ENCODE data around the gene PTPRD. TPM values are rescaled to one million over a fixed set of nuclear protein-coding genes. Genes with fewer than 3 reads are reported as not detected.

Gene PTPRD
- total RNA-seq, 2 donors from 2014 or later = 60.1 to 75.7 TPM

DNA sequence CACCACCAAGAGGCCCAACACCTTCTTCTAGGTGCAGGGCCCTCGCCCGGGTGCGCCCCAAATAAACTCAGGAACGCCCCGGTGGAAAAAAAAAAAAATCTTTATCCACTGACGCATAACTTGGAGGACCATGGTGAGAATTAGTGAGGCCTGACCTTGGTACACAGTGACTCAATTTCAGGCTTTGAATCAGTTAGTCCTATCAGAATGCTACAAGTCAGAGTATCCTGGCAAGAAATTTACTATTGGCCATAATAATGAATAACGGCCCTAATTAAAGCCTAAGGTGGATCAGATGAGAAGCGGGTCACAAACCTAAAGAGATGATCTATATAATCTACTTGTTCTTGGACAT, 1899.0 kb downstream of the PTPRD start:
- TF ChIP-seq, protein P1, sequence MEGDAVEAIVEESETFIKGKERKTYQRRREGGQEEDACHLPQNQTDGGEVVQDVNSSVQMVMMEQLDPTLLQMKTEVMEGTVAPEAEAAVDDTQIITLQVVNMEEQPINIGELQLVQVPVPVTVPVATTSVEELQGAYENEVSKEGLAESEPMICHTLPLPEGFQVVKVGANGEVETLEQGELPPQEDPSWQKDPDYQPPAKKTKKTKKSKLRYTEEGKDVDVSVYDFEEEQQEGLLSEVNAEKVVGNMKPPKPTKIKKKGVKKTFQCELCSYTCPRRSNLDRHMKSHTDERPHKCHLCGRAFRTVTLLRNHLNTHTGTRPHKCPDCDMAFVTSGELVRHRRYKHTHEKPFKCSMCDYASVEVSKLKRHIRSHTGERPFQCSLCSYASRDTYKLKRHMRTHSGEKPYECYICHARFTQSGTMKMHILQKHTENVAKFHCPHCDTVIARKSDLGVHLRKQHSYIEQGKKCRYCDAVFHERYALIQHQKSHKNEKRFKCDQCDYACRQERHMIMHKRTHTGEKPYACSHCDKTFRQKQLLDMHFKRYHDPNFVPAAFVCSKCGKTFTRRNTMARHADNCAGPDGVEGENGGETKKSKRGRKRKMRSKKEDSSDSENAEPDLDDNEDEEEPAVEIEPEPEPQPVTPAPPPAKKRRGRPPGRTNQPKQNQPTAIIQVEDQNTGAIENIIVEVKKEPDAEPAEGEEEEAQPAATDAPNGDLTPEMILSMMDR (IDR thresholded peaks at IDR 0.05) = no peak
- H3K36me3 ChIP-seq = no peaks in the 10 kb centered on the region
- H3K4me1 ChIP-seq = no peaks in the 10 kb centered on the region
- H3K27ac ChIP-seq = no peak overlapping the region
- H3K9ac ChIP-seq (ENCODE audit: low read depth in 2 of 2, low read length in 2 of 2) = no peak overlapping the region
- DNase-seq = no peak
- H3K4me3 ChIP-seq = no peak overlapping the region
- no peaks in the 10 kb centered on the region for H3K27me3 ChIP-seq
- H3K9me3 ChIP-seq = no peaks in the 10 kb centered on the region
- intact Hi-C loops (cut with DNase I) = loop anchor here (10.0 kb wide), 1 partner anchor 49 kb away; no protein-coding TSS in a partner anchor

DNA sequence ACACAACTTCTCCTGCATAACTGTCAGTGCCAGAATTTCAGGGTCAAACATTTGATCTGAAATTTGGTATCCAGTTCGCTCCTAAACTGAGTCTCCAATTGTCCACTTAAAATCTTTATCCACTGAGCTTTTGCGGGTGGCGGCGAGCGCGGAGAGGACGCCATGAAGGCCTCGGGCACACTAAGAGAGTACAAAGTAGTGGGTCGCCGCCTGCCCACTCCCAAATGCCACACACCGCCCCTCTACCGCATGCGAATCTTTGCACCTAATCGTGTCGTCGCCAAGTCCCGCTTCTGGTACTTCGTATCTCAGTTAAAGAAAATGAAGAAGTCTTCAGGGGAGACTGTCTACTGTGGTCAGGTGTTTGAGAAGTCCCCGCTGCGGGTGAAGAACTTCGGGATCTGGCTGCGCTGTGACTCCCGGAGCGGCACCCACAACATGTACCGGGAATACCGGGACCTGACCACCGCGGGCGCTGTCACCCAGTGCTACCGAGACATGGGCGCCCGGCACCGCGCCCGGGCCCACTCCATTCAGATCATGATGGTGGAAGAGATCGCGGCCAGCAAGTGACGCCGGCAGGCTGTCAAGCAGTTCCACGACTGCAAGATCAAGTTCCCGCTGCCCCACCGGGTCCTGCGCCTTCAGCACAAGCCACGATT, 1899.5 kb downstream of the PTPRD start:
- Histone ChIP-seq H3K27ac (no peak overlapping the region), H3K4me3 (no peak overlapping the region), H3K36me3 (no peaks in the 10 kb centered on the region), H3K9ac (ENCODE audit: low read depth in 2 of 2, low read length in 2 of 2) (no peak overlapping the region), H3K4me1 (no peaks in the 10 kb centered on the region), H3K9me3 (no peaks in the 10 kb centered on the region), H3K27me3 (no peaks in the 10 kb centered on the region)
- TF ChIP-seq, protein P1 (IDR thresholded peaks at IDR 0.05) = no peak
- intact Hi-C loops (cut with DNase I) = loop anchor here (10.0 kb wide), 1 partner anchor 48 kb away; no protein-coding TSS in a partner anchor
- DNase-seq = no peak

DNA sequence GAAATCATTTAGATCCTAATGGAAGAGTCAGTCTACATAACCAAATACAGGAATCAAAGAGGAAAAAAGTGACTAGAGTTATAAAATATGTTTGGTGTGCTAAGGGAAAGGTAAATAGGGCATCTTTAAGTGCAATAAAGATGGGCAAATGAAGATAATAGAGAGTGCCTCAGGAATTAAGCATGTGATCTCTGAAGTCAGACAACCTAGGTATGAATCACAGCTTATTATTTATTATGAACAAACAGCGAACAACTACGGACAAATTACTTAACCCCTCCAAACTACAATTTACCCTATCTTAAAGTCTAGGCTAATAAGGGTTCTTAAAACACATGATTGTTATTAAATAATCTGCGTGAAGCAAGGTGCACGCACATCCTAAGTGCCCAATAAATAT, 1903.1 kb downstream of the PTPRD start:
- H3K4me3 ChIP-seq = no peak overlapping the region
- no peaks in the 10 kb centered on the region for H3K4me1 ChIP-seq
- TF ChIP-seq, protein P1 (IDR thresholded peaks at IDR 0.05) = no peak
- H3K9ac ChIP-seq (ENCODE audit: low read depth in 2 of 2, low read length in 2 of 2) = no peak overlapping the region
- no peaks in the 10 kb centered on the region for H3K36me3 ChIP-seq
- DNase-seq = no peak
- H3K27ac ChIP-seq = no peak overlapping the region
- intact Hi-C loops (cut with DNase I) = loop anchor here (10.0 kb wide), 1 partner anchor 45 kb away; no protein-coding TSS in a partner anchor
- H3K27me3 ChIP-seq = no peaks in the 10 kb centered on the region
- no peaks in the 10 kb centered on the region for H3K9me3 ChIP-seq

DNA sequence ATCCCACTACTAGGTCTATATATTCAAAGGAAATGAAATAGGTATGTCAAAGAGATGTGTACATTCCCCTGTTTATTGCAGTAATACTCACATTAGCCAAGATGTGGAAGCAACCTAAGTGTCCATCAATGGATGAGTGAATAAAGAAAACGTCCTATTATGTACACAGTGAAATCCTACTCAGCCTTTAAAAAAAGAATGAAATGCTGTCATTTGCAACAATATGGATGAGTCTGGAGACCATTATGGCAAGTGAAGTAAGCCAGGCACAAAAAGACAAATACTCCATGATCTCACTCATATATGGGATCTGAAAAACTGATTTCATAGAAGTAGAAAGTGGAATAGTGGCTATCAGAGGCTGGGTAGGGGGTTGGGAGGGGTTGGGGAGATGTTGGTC, 1904.1 kb downstream of the PTPRD start:
- Histone ChIP-seq H3K27ac (no peak overlapping the region), H3K36me3 (no peaks in the 10 kb centered on the region), H3K4me1 (no peaks in the 10 kb centered on the region), H3K9ac (ENCODE audit: low read depth in 2 of 2, low read length in 2 of 2) (no peak overlapping the region), H3K9me3 (no peaks in the 10 kb centered on the region), H3K4me3 (no peak overlapping the region), H3K27me3 (no peaks in the 10 kb centered on the region)
- TF ChIP-seq, protein P1 (IDR thresholded peaks at IDR 0.05) = no peak
- no peak for DNase-seq
- intact Hi-C loops (cut with DNase I) = no loop called here

DNA sequence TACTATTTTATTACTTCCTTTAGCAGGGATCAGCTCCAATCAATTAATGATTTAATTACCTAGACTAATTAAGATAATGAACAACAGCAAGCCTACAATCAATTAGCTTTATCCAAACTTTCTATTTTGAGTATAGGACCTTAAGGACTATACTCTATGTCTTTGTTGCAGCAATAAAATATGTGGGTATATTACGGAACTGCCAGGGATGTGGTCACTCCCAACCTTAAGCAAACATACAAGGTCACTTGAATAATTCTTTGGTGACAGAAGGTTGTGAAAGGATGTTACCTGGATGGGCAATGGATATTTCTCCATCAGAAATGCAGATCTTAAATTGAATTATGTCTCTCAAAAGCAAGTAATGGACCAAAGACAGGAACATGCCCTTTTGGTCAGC, 1905.8 kb downstream of the PTPRD start:
- Histone ChIP-seq H3K9ac (ENCODE audit: low read depth in 2 of 2, low read length in 2 of 2) (no peak overlapping the region), H3K9me3 (no peaks in the 10 kb centered on the region), H3K4me3 (no peak overlapping the region), H3K36me3 (no peaks in the 10 kb centered on the region), H3K27ac (no peak overlapping the region), H3K4me1 (no peaks in the 10 kb centered on the region), H3K27me3 (no peaks in the 10 kb centered on the region)
- TF ChIP-seq, protein P1 (IDR thresholded peaks at IDR 0.05) = no peak
- intact Hi-C loops (cut with DNase I) = no loop called here
- no peak for DNase-seq
